K562 (cell line): Measurements from ENCODE around the gene PPP1R9B. TPM values are rescaled to one million over a fixed set of nuclear protein-coding genes. Genes with fewer than 3 reads are reported as not detected.
A peak's percentile ranks its signal among the peaks of the same experiment; 100 is the strongest.

ENCODE experiments used
- ATAC-seq: fragments of 200-7000 bp; cut with Tn5 transposase; 3 replicates; pipeline ENCODE4 v1.9.1; 2020; ENCODE audit warnings: moderate library complexity
- BruUV-seq: library from RNA; stranded (reverse); fragments of 400-500 nt; replicated peaks from 2 replicates; lab custom pipeline; 2021; lab: Mats Ljungman, UMichigan
- CTCF ChIA-PET: fragments of 300-600 bp; formaldehyde crosslinking; extraction: SDS; loops from one replicate; lab custom pipeline; 2021; ENCODE audit warnings: low intra/inter-chr PET ratio; lab: Yijun Ruan, JAX
- POLR2A ChIA-PET: fragments of 300-600, 350-650 bp; sonication (Branson Sonifier 250); formaldehyde crosslinking; extraction: SDS; loops from one replicate; lab custom pipeline; 2021; ENCODE audit warnings: antibody characterized with exemption, inconsistent platforms; lab: Yijun Ruan, JAX
- DNase-seq, 4 experiments: peaks; one replicate each; pipeline versions ENCODE4 v3.0.0 to v3.0.0-alpha.2; 2011 to 2018; ENCODE audit warnings: low spot score in 3 of 4, mixed read lengths in 3 of 4; ENCODE audit errors: extremely low read depth in 1 of 4
- FAIRE-seq: peaks from 2 replicates; lab custom pipeline; 2011; peaks lifted over from hg19 to GRCh38; lab: Jason Lieb, UNC
- H2AFZ ChIP-seq: 2 replicates; pipeline ENCODE4 v1.6.0; 2011; ENCODE audit warnings: low read depth, low read length, control low read depth, inconsistent platforms
- H3K27ac ChIP-seq: fragments of 200-600 bp; 3 replicates; pipeline ENCODE4 v1.8.0; 2011; ENCODE audit warnings: low read depth, mild to moderate bottlenecking, control low read depth, inconsistent platforms, low read length, moderate library complexity, mixed read lengths; ENCODE audit errors: extremely low read depth
- H3K27me3 ChIP-seq, 2 experiments: fragments of 300-600 bp in 1 of 2; 2 replicates in 1 of 2; 3 replicates in 1 of 2; pipeline versions ENCODE4 v1.6.0 to v1.8.0; 2011; ENCODE audit warnings: inconsistent platforms in 2 of 2, low read length in 2 of 2, mild to moderate bottlenecking in 1 of 2, mixed read lengths in 1 of 2, moderate library complexity in 1 of 2; ENCODE audit not compliant: control insufficient read depth in 2 of 2, insufficient read depth in 2 of 2
- H3K36me3 ChIP-seq: fragments of 300-600 bp; 3 replicates; pipeline ENCODE4 v1.8.0; 2011; ENCODE audit warnings: mild to moderate bottlenecking, low read length, inconsistent platforms; ENCODE audit not compliant: control insufficient read depth, insufficient read depth
- H3K4me1 ChIP-seq, 2 experiments: fragments of 200-600 bp in 1 of 2; replicated peaks in 1 of 2; 2 replicates in 1 of 2; 3 replicates in 1 of 2; pipeline versions ENCODE4 v1.5.1 to v1.8.0; 2011; ENCODE audit warnings: inconsistent platforms in 2 of 2, low read length in 2 of 2, mild to moderate bottlenecking in 1 of 2, mixed read lengths in 1 of 2, moderate library complexity in 1 of 2; ENCODE audit not compliant: control insufficient read depth in 2 of 2, insufficient read depth in 2 of 2
- H3K4me2 ChIP-seq: 2 replicates; pipeline ENCODE4 v1.6.1; 2011; ENCODE audit warnings: low read length, control low read depth, inconsistent platforms, mixed read lengths; ENCODE audit not compliant: insufficient read depth
- H3K4me3 ChIP-seq: fragments of 200-600 bp; sonication (generic), shearing (Covaris generic); 2 replicates; pipeline ENCODE4 v1.5.1; 2016; ENCODE audit warnings: control low read depth, inconsistent platforms
- H3K79me2 ChIP-seq: fragments of 200-600 bp; 3 replicates; pipeline ENCODE4 v1.8.0; 2011; ENCODE audit warnings: low read length, inconsistent platforms; ENCODE audit not compliant: control insufficient read depth, insufficient read depth
- H3K9ac ChIP-seq, 2 experiments: 2 replicates each; pipeline versions ENCODE4 v1.6.0 to v1.6.1; 2011; ENCODE audit warnings: low read depth in 2 of 2, low read length in 2 of 2, control low read depth in 1 of 2, inconsistent platforms in 1 of 2, mild to moderate bottlenecking in 1 of 2, mixed read lengths in 1 of 2; ENCODE audit not compliant: insufficient read depth in 1 of 2
- H3K9me1 ChIP-seq: one replicate; pipeline ENCODE4 v1.6.0; 2011; ENCODE audit warnings: inconsistent platforms, mild to moderate bottlenecking, low read length, moderate library complexity; ENCODE audit not compliant: control insufficient read depth, insufficient read depth
- H3K9me3 ChIP-seq: replicated peaks from 2 replicates; pipeline ENCODE4 v1.5.1; 2011; ENCODE audit warnings: low read depth, low read length, inconsistent platforms; ENCODE audit not compliant: control insufficient read depth, insufficient read depth
- H4K20me1 ChIP-seq: replicated peaks from 2 replicates; pipeline ENCODE4 v1.6.1; 2011; ENCODE audit warnings: low read length, inconsistent platforms, mixed read lengths; ENCODE audit not compliant: control insufficient read depth, insufficient read depth
- BRF1 ChIP-seq: IDR thresholded peaks from 3 replicates; pipeline ENCODE4 v1.6.1; 2011; ENCODE audit warnings: borderline replicate concordance, mild to moderate bottlenecking; ENCODE audit not compliant: insufficient read length; ENCODE audit errors: extremely low read depth
- E2F6 ChIP-seq, 2 experiments: IDR thresholded peaks; 2 replicates each; pipeline ENCODE4 v1.6.1; 2011; ENCODE audit warnings: borderline replicate concordance in 1 of 2, control low read depth in 1 of 2, low read depth in 1 of 2, low read length in 1 of 2, mild to moderate bottlenecking in 1 of 2, mixed read lengths in 1 of 2, moderate library complexity in 1 of 2; ENCODE audit not compliant: insufficient read depth in 1 of 2, insufficient read length in 1 of 2, poor library complexity in 1 of 2, severe bottlenecking in 1 of 2; ENCODE audit errors: extremely low read depth in 1 of 2
- KAT7 ChIP-seq: sonication (generic); formaldehyde crosslinking; IDR thresholded peaks from 2 replicates; pipeline ENCODE4 v1.8.0; 2022; ENCODE audit warnings: missing genetic modification reagents, mild to moderate bottlenecking, borderline replicate concordance
- KDM1A ChIP-seq, 2 experiments: fragments of 450-650 bp; IDR thresholded peaks; 2 replicates each; pipeline ENCODE4 v1.6.1; 2016; ENCODE audit warnings: mild to moderate bottlenecking in 2 of 2
- RAD51 ChIP-seq: fragments of 450-650 bp; IDR thresholded peaks from 2 replicates; pipeline ENCODE4 v1.7.1; 2016; ENCODE audit warnings: low read depth, mild to moderate bottlenecking, borderline replicate concordance
- SMAD3 ChIP-seq: fragments of 450-650 bp; formaldehyde crosslinking; conservative IDR thresholded peaks from 2 replicates; pipeline ENCODE4 v1.4.0; 2020; ENCODE audit warnings: mild to moderate bottlenecking
- USF2 ChIP-seq: sonication (generic); formaldehyde crosslinking; IDR thresholded peaks from 2 replicates; pipeline ENCODE4 v1.5.0; 2020; ENCODE audit warnings: missing genetic modification reagents
- WGBS: fragments of 100-300 bp; shearing (Covaris generic); methylation state at CpG from one replicate; pipeline ENCODE4 v1.1.6; 2016; ENCODE audit warnings: low coverage, mixed read lengths; ENCODE audit not compliant: insufficient coverage; ENCODE audit errors: missing lambda C conversion rate; 5-methylcytosine and 5-hydroxymethylcytosine counted together
- in situ Hi-C: fragments of 300-500 bp; cut with MboI; formaldehyde crosslinking; loops from 4 replicates; pipeline ENCODE4 v1.15.0; 2018; ENCODE audit warnings: inconsistent platforms, mixed read lengths
- intact Hi-C: fragments of 100-400 bp; cut with micrococcal nuclease; formaldehyde crosslinking; loops from 2 replicates; pipeline ENCODE4 v1.14.2; 2022
- polyA plus RNA-seq, 8 experiments: library from polyadenylated mRNA; depleted of rRNA in 4 of 8; stranded (reverse) in 5 of 8; unstranded in 3 of 8; fragments of >200 nt; fragmentation: Nextera tagmentation in 2 of 8; fragmentation: Illumina TruSeq in 1 of 8; extraction: Ambion mirVana in 2 of 8; extraction: Trizol in 1 of 8; gene quantifications; 2 replicates each; pipeline versions ENCODE4 v1.2.1 to v1.2.3, GENCODE V29; 2011 to 2014; ENCODE audit warnings: inconsistent platforms in 1 of 8, missing spikeins in 1 of 8
- total RNA-seq, 7 experiments: library from RNA; depleted of rRNA in 6 of 7; stranded (reverse); fragments of >200 nt in 6 of 7; fragmentation: Illumina TruSeq in 2 of 7; extraction: Trizol in 2 of 7; gene quantifications; 2 replicates each; pipeline versions ENCODE4 v1.2.1 to v1.2.3, GENCODE V29; 2011 to 2021; ENCODE audit warnings: low replicate concordance in 1 of 7

Gene PPP1R9B
- total and polyA plus RNA-seq, 9 of the 15 experiments (the other 6 are each of a cell fraction or from before 2014, with no cell fraction given) = 0.10 to 63.5 (median 24.7) TPM

GRCh38 chr17:50102164-50102991 lies 48.1 kb downstream of the PPP1R9B start:
- 17% methylated on average over 14 of the region's 15 CpGs for WGBS
- no peak overlapping the region for H3K4me2 ChIP-seq
- 0 out of 2 replicates have a peak, but pooled peaks cover 8% of the 10 kb centered on the region for H4K20me1 ChIP-seq
- H3K36me3 ChIP-seq = no peaks in the 10 kb centered on the region
- H3K9me3 ChIP-seq = no peaks in the 10 kb centered on the region
- H3K4me3 ChIP-seq = no peak overlapping the region
- TF ChIP-seq BRF1 (no peak), SMAD3 (CRISPR knock-in tag) (no peak), E2F6 (IDR thresholded peaks at IDR 0.05; ENCODE audit: borderline replicate concordance in 1 of 2, extremely low read depth in 1 of 2, insufficient read depth in 1 of 2, insufficient read length in 1 of 2, low read depth in 1 of 2, low read length in 1 of 2, poor library complexity in 1 of 2, severe bottlenecking in 1 of 2) (no peak), KAT7 (CRISPR knock-in tag) (no peak), KDM1A (IDR thresholded peaks at IDR 0.05) (0 out of 4 replicates have a peak, but pooled peaks of 1 of the 2 experiments have one; percentile 16), USF2 (peak; percentile 30; the same call in 1 of the 2 replicates), RAD51 (peak; percentile 10; the same call in 1 of the 2 replicates)
- ChIA-PET CTCF (no interaction called here), POLR2A (interaction anchor here (0.6 to 0.7 kb wide), 2 partner anchors 14 to 558 kb away, joined by 3 to 4 read pairs; no protein-coding TSS in a partner anchor)
- peaks cover 22 to 30% of the 10 kb centered on the region in 2 experiments; a peak in 4 of 5 replicates for H3K4me1 ChIP-seq
- no peak overlapping the region for H2AFZ ChIP-seq
- intact Hi-C loops = no loop called here
- no TSS peak for BruUV-seq
- peak overlapping the region in 1 of 2 experiments; percentile 66; a peak in 2 of 4 replicates for H3K9ac ChIP-seq
- peaks cover 4 to 42% of the 10 kb centered on the region in 2 experiments; a peak in 3 of 5 replicates for H3K27me3 ChIP-seq
- in situ Hi-C loops = no loop called here
- no peaks in the 10 kb centered on the region for H3K79me2 ChIP-seq
- no peak overlapping the region for H3K27ac ChIP-seq
- H3K9me1 ChIP-seq = peaks cover 4% of the 10 kb centered on the region
- FAIRE-seq (no peak), ATAC-seq (no peak), DNase-seq (no peak)
